ENCODE measurements around the gene RSRC1.

Gene RSRC1

GRCh38 chr3:158165141-158165655, 55.3 kb downstream of the RSRC1 start:
- Histone ChIP-seq H3K4me3 (no peak overlapping the region), H3K27ac (no peak overlapping the region)
- TF ChIP-seq CTCF (IDR thresholded peaks at IDR 0.05): no peak
- no peak for DNase-seq (ENCODE audit: low spot score)

- no peak for TF ChIP-seq CTCF (IDR thresholded peaks at IDR 0.05)
- Histone ChIP-seq H3K27ac (no peak overlapping the region), H3K4me3 (no peak overlapping the region)
- no peak for DNase-seq (ENCODE audit: low spot score)
Measured at GRCh38 chr3:158165730-158166129, 55.8 kb downstream of the RSRC1 start.

- Histone ChIP-seq H3K27ac (no peak overlapping the region), H3K4me3 (no peak overlapping the region)
- DNase-seq (ENCODE audit: low spot score): no peak
- no peak for TF ChIP-seq CTCF (IDR thresholded peaks at IDR 0.05)
Measured at GRCh38 chr3:158166223-158166622, 56.3 kb downstream of the RSRC1 start.

- TF ChIP-seq CTCF (IDR thresholded peaks at IDR 0.05): no peak
Measured at GRCh38 chr3:158167737-158168557, 58.1 kb downstream of the RSRC1 start.

GRCh38 chr3:158169091-158169491, 59.2 kb downstream of the RSRC1 start:
- Histone ChIP-seq H3K4me3 (no peak overlapping the region), H3K27ac (no peak overlapping the region)
- TF ChIP-seq CTCF (IDR thresholded peaks at IDR 0.05): no peak
- DNase-seq (ENCODE audit: low spot score): no peak

More at GRCh38 chr3:158167737-158168557, 58.1 kb downstream of the RSRC1 start:
- no peak overlapping the region for H3K27ac ChIP-seq
- no peak overlapping the region for H3K4me3 ChIP-seq
- no peak for DNase-seq (ENCODE audit: low spot score)

GRCh38 chr3:158181096-158181495, 71.2 kb downstream of the RSRC1 start:
- no peak overlapping the region for H3K27ac ChIP-seq
- no peak for DNase-seq (ENCODE audit: low spot score)
- no peak for TF ChIP-seq CTCF (IDR thresholded peaks at IDR 0.05)
- no peak overlapping the region for H3K4me3 ChIP-seq

GRCh38 chr3:158185711-158186110, 75.8 kb downstream of the RSRC1 start:
- TF ChIP-seq CTCF (IDR thresholded peaks at IDR 0.05): no peak
- Histone ChIP-seq H3K27ac (no peak overlapping the region), H3K4me3 (no peak overlapping the region)
- DNase-seq (ENCODE audit: low spot score): no peak
